Measurements from ENCODE around the gene ISG20. TPM values are rescaled to one million over a fixed set of nuclear protein-coding genes. Genes with fewer than 3 reads are reported as not detected.

The ISG20 gene
- polyA plus RNA-seq, 2 of the 4 experiments (the other 2 are of a cell fraction) = 7.2 to 47.4 TPM

DNA sequence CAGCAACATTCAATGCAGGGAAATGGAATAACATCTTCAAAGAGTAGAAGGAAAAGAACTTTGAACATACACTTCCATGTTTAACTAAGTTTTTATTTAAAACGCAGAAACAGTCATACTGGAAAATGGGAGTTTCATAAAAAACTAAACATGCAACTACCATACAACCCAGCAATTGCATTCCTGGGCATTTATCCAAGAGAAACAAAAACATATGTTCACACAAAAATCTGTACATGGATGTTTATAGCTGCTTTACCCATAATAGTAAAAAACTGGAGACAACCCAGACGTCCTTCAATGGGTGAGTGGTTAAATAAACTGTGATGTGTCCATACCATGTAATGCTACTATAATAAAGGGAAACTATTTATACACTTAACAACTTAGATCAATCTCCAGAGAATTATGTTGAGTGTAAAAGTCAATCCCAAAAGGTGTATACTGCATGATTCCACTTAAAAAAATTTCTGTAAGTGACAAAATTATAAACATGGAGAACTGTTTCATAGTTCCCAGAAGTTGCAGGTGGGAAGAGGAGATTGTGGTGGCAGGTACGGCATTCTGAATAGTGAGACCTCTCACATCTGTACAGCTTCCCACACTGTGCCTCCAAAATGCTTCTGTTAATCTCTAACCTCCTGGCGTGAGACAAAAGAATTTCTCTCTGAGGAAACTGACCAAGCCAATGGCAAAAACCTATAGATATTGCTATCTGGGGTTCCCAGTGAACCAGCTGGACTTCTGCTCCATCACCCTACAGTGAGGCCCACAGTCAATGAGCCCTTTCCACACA lies 23.1 kb downstream of the ISG20 start:
- ATAC-seq = no peak

DNA sequence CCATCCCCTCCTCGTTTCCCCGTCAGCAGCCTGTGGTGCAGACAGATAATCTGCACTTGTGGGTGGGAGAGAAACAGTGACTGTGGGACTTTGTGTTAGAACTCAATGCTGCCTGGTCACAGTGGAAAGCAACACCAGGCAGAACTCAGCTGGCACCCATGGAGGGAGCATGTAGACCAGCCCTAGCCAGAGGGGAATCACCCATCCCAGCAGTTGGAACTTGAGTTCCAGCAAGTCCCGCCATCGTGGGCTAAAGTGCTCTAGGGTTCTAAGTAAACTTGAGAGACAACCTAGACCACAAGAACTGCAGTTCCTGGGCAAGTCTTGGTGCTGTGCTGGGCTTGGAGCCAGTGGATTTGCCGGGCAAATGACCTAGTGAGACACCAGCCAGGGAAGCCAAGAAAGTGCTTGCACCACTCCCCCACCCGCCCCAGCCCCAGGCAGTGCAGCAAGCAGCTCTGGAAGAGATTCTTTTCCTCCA lies 24.4 kb downstream of the ISG20 start:
- POLR2A ChIA-PET = no interaction called here
- no peak for FAIRE-seq

More for the DNA sequence above, 23.1 kb downstream of the ISG20 start:
- ChIA-PET CTCF (no interaction called here), POLR2A (no interaction called here)
- Histone ChIP-seq H3K4me3 (no peak overlapping the region), H3K4me2 (no peak overlapping the region), H3K9me3 (no peaks in the 10 kb centered on the region), H3K4me1 (no peaks in the 10 kb centered on the region), H3K27ac (no peak overlapping the region)
- 44% methylated on average over 4 of the region's 4 CpGs for WGBS (ENCODE audit: missing lambda C conversion rate)
- DNase-seq (ENCODE audit: low read depth in 1 of 2, low spot score in 1 of 2) (no peak), FAIRE-seq (peak; percentile 61)
- TF ChIP-seq POLR2AphosphoS2 (conservative IDR thresholded peaks at IDR 0.05; ENCODE audit: low read length) (no peak), FOSB (CRISPR knock-in tag; IDR thresholded peaks at IDR 0.05) (no peak), HOXB5 (CRISPR knock-in tag; IDR thresholded peaks at IDR 0.05) (no peak), ZFP36 (IDR thresholded peaks at IDR 0.05; ENCODE audit: borderline replicate concordance, partially characterized antibody) (no peak), MAFK (IDR thresholded peaks at IDR 0.05; ENCODE audit: partially characterized antibody) (no peak), CHD2 (IDR thresholded peaks at IDR 0.05; ENCODE audit: low read length, partially characterized antibody) (no peak), JUN (IDR thresholded peaks at IDR 0.05) (no peak), EHMT2 (IDR thresholded peaks at IDR 0.05; ENCODE audit: low read depth) (no peak)

DNA sequence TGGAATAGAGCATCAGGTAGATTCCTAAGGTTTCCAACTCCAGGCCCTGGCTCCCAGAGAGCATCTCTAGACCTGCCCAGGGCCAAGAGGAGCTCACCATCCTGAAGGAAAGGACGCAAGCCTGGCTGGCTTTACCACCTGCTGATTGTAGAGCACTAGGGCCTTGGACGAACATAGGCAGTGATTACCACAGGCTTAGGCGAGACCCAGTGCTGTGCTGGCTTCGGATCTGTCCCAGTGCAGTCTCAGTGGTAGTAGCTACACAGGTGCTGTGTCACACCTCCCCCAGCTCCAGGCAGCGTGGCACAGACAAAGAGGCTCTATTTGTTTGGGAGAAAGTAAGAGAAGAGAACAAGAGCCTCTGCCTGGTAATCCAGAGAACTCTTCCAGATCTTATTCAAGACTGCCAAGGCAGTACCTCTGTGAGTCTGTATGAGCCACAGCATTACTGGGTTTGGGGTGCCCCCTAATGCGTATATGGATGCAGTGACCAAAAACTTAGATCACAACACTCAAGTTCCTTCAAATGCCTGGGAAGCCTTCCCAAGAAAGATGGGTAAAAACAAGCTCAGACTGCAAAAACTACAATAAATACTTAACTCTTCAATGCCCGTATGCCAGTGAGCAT lies 25.4 kb downstream of the ISG20 start:
- FAIRE-seq (no peak), DNase-seq (ENCODE audit: low read depth in 1 of 2, low spot score in 1 of 2) (no peak), ATAC-seq (peak; percentile 48 to 75; a peak in 4 of 6 replicates)
- CTCF ChIA-PET = interaction anchor here (1.0 to 2.5 kb wide), 7 partner anchors 9 to 215 kb away, joined by 3 to 10 read pairs (median 4); no protein-coding TSS in a partner anchor
- no peak for TF ChIP-seq ZNF302 (CRISPR knock-in tag; IDR thresholded peaks at IDR 0.05)
- TF ChIP-seq HDAC2 (IDR thresholded peaks at IDR 0.05) = no peak
- TF ChIP-seq, protein P1, sequence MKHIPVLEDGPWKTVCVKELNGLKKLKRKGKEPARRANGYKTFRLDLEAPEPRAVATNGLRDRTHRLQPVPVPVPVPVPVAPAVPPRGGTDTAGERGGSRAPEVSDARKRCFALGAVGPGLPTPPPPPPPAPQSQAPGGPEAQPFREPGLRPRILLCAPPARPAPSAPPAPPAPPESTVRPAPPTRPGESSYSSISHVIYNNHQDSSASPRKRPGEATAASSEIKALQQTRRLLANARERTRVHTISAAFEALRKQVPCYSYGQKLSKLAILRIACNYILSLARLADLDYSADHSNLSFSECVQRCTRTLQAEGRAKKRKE (CRISPR knock-in tag; IDR thresholded peaks at IDR 0.05; ENCODE audit: low read depth) = no peak
- no peak for TF ChIP-seq GATA3 (IDR thresholded peaks at IDR 0.05; ENCODE audit: borderline replicate concordance)
- TF ChIP-seq EHMT2 (IDR thresholded peaks at IDR 0.05; ENCODE audit: low read depth) = no peak
- no peak for TF ChIP-seq MYC (IDR thresholded peaks at IDR 0.05; ENCODE audit: borderline replicate concordance, low read length)
- TF ChIP-seq, protein P2, sequence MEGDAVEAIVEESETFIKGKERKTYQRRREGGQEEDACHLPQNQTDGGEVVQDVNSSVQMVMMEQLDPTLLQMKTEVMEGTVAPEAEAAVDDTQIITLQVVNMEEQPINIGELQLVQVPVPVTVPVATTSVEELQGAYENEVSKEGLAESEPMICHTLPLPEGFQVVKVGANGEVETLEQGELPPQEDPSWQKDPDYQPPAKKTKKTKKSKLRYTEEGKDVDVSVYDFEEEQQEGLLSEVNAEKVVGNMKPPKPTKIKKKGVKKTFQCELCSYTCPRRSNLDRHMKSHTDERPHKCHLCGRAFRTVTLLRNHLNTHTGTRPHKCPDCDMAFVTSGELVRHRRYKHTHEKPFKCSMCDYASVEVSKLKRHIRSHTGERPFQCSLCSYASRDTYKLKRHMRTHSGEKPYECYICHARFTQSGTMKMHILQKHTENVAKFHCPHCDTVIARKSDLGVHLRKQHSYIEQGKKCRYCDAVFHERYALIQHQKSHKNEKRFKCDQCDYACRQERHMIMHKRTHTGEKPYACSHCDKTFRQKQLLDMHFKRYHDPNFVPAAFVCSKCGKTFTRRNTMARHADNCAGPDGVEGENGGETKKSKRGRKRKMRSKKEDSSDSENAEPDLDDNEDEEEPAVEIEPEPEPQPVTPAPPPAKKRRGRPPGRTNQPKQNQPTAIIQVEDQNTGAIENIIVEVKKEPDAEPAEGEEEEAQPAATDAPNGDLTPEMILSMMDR (IDR thresholded peaks at IDR 0.05) = peak; percentile 27; the same call in 2 of the 3 replicates
- peak; percentile 55 to 59; a peak in 4 of 5 replicates for TF ChIP-seq RAD21 (conservative IDR thresholded peaks at IDR 0.05 in 1 of 2, IDR thresholded peaks at IDR 0.05 in 1 of 2)
- peak; percentile 25; the same call in 1 of the 3 replicates for TF ChIP-seq SMC3 (IDR thresholded peaks at IDR 0.05)
- no peak for TF ChIP-seq MAZ (IDR thresholded peaks at IDR 0.05; ENCODE audit: borderline replicate concordance, low read depth, low read length)
- TF ChIP-seq RARB (CRISPR knock-in tag; IDR thresholded peaks at IDR 0.05) = no peak
- Histone ChIP-seq H3K4me3 (no peak overlapping the region), H3K27ac (no peak overlapping the region), H3K9me3 (no peaks in the 10 kb centered on the region), H3K4me1 (no peaks in the 10 kb centered on the region), H3K4me2 (no peak overlapping the region)
- whole genome bisulfite sequencing (ENCODE audit: missing lambda C conversion rate) = 63% methylated on average over 7 of the region's 7 CpGs
- POLR2A ChIA-PET = no interaction called here

More for the DNA sequence above, 24.4 kb downstream of the ISG20 start:
- ATAC-seq (no peak), DNase-seq (ENCODE audit: low read depth in 1 of 2, low spot score in 1 of 2) (no peak)
- WGBS (ENCODE audit: missing lambda C conversion rate) = 40% methylated on average over 6 of the region's 6 CpGs
- no peak for TF ChIP-seq MYC (IDR thresholded peaks at IDR 0.05; ENCODE audit: borderline replicate concordance, low read length)
- no peak for TF ChIP-seq ZNF302 (CRISPR knock-in tag; IDR thresholded peaks at IDR 0.05)
- no peak for TF ChIP-seq BHLHE40 (IDR thresholded peaks at IDR 0.05; ENCODE audit: low read depth, low read length)
- TF ChIP-seq FOSL2 (IDR thresholded peaks at IDR 0.05) = no peak
- TF ChIP-seq FOSL2 (CRISPR knock-in tag; IDR thresholded peaks at IDR 0.05) = no peak
- TF ChIP-seq USF2 (IDR thresholded peaks at IDR 0.05) = no peak
- TF ChIP-seq SREBF2 (IDR thresholded peaks at IDR 0.05) = no peak
- no peak for TF ChIP-seq CEBPB (IDR thresholded peaks at IDR 0.05)
- TF ChIP-seq, protein P3, sequence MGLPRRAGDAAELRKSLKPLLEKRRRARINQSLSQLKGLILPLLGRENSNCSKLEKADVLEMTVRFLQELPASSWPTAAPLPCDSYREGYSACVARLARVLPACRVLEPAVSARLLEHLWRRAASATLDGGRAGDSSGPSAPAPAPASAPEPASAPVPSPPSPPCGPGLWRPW (IDR thresholded peaks at IDR 0.05) = no peak
- no peak for TF ChIP-seq CBX8 (IDR thresholded peaks at IDR 0.05)
- CTCF ChIA-PET = interaction anchor here (0.6 to 2.5 kb wide), 4 partner anchors 24 to 172 kb away, joined by 3 to 10 read pairs (median 4); partner anchors contain the start of gene ISG20
- Histone ChIP-seq H3K27ac (no peak overlapping the region), H3K4me1 (no peaks in the 10 kb centered on the region), H3K4me2 (no peak overlapping the region), H3K4me3 (no peak overlapping the region), H3K9me3 (no peaks in the 10 kb centered on the region)

All from A549 (cell line).